Choroid plexus epithelial cell (primary cell): ENCODE data around the gene PML.

Experiments
- DNase-seq: peaks from one replicate; pipeline ENCODE4 v3.0.0-alpha.2; 2010; ENCODE audit warnings: low read depth
- H3K4me3 ChIP-seq: 2 replicates; pipeline ENCODE4 v1.5.1; 2011; ENCODE audit warnings: low read depth, mild to moderate bottlenecking, control low read depth, low read length, moderate library complexity
- TF ChIP-seq, protein P1 (sequence below): conservative IDR thresholded peaks from 2 replicates; pipeline ENCODE4 v1.5.1; 2011; ENCODE audit warnings: low read depth, mild to moderate bottlenecking, control low read depth, inconsistent platforms, low read length, moderate library complexity

Gene PML

DNA sequence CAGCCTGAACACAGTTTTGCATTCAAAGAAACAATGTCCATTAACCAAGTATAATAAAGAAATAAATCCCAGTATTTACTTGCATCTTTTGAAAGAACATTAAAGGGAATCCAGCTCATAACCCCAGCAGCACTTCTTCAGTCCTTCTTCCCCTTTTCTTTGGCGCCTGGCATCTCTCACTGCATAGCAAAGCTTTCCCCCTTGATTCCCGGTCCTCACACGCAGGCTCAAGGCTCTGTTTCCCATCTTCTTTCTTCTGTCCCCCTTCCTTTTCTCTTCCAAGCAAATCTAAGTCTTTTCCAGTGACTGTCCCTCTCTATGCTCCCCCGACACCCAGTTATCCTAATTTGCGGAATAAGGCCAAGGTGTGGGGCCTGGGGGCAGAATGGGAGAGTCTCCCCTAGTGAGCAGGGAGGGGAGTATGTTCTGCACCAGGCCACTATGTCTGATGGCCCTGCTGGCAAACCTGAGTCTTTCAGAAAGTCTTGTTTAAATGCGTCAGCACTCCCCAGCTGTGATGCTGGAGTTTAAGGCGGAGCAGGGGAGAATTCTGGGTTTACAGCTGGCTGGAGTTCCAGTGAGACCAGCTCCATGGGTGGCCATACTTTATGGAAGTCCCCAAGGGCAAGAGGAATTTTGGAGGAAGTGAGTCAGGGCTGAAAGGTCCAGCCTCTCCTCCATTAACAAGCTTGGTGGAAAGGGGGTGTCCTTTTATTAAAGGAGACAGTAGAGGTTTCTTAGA lies 45.8 kb downstream of the PML start:
- TF ChIP-seq, protein P1, sequence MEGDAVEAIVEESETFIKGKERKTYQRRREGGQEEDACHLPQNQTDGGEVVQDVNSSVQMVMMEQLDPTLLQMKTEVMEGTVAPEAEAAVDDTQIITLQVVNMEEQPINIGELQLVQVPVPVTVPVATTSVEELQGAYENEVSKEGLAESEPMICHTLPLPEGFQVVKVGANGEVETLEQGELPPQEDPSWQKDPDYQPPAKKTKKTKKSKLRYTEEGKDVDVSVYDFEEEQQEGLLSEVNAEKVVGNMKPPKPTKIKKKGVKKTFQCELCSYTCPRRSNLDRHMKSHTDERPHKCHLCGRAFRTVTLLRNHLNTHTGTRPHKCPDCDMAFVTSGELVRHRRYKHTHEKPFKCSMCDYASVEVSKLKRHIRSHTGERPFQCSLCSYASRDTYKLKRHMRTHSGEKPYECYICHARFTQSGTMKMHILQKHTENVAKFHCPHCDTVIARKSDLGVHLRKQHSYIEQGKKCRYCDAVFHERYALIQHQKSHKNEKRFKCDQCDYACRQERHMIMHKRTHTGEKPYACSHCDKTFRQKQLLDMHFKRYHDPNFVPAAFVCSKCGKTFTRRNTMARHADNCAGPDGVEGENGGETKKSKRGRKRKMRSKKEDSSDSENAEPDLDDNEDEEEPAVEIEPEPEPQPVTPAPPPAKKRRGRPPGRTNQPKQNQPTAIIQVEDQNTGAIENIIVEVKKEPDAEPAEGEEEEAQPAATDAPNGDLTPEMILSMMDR: no peak
- no peak overlapping the region for H3K4me3 ChIP-seq
- peak; percentile 98 for DNase-seq

DNA sequence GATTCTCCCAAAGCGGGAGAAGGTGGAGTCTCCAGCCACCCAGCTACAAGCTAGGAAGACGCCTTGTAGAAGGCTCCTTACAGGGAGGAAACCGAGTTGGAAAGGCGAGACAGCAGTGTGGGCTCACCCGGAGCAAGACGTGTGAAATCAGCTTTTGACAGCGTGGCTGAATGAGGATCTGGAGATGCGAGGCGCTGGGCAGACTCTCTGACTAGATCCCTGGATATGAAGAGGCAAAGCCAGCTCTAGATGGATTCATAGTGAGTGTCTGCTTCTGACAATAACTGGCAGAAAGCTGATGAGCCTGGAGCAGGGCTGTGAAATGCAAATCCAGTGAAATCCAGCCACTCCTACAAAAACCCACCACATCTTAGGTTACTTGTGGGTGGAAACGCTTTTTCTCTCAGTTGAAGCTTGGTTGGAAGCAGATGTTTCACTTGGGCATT lies 46.8 kb downstream of the PML start:
- no peak for DNase-seq
- TF ChIP-seq, protein P1: no peak
- H3K4me3 ChIP-seq: no peak overlapping the region

DNA sequence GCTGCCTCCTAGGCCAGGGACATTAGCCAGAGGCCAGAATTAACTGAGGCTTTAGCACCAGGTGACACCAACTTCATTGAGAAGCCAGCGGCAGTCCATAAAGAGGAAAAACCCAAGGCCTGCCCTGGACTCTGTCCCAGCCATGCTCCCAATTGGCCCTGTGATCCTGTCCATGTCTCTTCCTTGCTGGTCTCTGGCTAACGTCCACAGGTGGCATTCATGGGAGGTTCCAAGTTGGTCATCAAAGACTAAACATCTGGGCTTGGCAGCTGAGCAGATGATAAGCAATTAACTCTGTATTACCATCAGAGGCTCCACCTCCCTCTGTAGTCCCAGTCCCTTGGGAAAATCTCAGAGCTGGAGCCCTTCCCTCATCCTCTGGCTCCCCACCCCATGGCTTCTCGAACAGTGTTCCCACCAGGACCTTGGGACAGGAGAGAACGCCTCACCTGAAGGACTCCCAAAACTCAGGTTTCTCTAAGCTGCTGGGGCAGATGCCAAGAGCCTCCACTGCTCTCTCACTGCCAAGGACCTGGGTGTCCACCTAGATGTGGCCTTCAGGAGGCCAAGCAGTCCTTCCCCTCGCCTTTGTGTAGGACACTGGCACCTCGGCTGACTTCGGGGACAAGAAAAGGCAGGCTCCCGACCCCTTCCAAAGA lies 47.4 kb downstream of the PML start:
- no peak for DNase-seq
- TF ChIP-seq, protein P1: no peak
- H3K4me3 ChIP-seq: no peak overlapping the region

DNA sequence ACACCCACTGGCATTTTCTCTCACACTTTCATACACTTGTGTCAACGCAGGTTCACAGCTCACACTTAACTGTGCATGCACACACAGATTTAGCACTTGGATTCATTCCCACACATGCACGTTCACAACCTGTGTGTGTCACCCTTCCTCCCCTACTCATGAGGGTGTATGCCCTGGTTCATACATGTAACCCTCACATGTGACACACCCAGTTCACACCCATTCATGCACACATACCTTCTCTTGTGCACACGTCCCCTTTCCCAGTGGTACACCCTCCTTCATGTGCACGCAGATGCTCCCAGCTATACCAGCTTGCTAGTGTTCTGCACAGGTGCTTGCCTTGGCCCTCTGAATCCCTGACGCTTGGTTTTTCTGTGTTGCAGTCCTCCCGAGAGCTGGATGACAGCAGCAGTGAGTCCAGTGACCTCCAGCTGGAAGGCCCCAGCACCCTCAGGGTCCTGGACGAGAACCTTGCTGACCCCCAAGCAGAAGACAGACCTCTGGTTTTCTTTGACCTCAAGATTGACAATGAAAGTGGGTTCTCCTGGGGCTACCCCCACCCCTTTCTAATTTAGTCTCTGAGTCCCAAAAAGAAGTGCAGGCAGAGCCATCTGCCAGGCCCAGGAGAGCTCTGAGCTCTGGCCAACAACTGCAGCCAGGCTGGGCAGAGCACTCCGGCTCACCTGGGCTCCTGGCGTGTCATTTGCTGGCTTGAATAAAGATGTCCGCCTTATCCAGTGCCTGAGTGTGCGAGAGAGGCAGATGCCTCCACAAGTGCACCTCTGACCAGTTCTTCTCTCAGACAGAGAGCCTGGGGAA lies 48.3 kb downstream of the PML start:
- H3K4me3 ChIP-seq: no peak overlapping the region
- TF ChIP-seq, protein P1: no peak
- no peak for DNase-seq

DNA sequence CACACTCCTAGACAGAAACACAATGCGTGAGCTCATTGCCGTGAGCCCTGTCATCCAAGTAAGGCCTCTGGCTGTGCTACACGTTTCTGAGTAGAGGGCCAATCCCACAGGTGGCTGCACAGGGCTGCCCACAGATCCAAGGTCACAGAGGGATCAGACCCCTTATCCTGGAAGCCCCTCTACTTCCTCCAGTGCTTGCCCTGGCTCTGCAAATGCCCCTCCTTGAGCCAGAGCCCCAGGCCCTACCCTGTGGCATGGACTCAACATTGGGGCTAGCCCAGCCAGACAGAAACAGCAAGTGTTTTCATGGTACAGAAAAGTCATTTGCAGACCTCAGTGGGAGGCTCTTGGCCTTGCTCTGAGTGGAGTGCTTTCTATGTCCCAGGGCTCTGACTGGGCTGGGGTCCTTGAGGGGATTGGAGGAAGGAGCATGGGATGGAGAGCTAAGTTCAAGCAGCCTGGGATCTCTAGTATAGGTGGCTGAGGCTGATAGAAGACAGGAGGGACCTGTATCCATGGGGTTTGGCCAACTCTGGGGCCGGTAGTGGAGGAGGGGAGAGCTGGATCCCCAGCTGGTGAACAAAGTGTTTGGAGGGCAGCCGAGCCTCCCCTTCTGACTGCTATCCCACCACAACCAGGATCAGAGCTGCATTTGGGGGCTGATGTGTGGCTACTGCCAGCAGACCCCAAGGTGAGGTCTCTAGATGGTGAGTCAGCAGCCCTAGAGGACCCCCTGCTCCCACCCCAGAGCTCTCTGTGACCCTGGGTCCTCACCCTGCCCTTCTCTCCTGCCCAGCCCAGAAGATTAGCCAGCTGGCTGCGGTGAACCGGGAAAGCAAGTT lies 49.1 kb downstream of the PML start:
- H3K4me3 ChIP-seq: no peak overlapping the region
- no peak for DNase-seq
- TF ChIP-seq, protein P1: no peak
